HG02885 (cell line): ENCODE measurements around the gene CDH4.

Source experiments
- ATAC-seq: cut with Tn5 transposase; IDR thresholded peaks from one replicate; pipeline ENCODE4 v1.9.1; 2021; ENCODE audit warnings: mild to moderate bottlenecking; ENCODE audit not compliant: unreplicated experiment, poor library complexity

Gene CDH4

GRCh38 chr20:61869750-61870507 is 617.9 kb downstream of the CDH4 start:
- no peak for ATAC-seq

GRCh38 chr20:61871160-61871559 is 619.1 kb downstream of the CDH4 start:
- ATAC-seq = no peak

DNA sequence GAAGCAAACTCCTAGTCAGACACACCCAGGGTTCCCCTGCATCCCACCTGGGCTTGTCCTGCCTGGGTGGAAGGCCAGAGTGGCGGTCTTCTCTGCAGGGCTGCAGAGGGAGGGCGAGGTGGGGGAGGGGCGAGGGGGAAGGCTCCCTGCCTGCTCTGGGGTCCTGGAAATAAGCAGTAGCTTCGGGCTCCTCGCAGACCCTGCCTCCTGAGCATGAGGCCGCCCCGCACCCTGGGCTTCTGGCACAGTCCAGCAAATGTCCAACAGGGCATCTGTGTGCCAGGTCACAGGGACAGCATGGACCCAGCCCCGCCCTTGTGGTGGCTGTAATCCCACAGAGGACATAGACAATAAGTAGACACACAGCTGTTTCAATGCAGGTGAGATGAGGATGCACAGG is 619.9 kb downstream of the CDH4 start:
- ATAC-seq = no peak

DNA sequence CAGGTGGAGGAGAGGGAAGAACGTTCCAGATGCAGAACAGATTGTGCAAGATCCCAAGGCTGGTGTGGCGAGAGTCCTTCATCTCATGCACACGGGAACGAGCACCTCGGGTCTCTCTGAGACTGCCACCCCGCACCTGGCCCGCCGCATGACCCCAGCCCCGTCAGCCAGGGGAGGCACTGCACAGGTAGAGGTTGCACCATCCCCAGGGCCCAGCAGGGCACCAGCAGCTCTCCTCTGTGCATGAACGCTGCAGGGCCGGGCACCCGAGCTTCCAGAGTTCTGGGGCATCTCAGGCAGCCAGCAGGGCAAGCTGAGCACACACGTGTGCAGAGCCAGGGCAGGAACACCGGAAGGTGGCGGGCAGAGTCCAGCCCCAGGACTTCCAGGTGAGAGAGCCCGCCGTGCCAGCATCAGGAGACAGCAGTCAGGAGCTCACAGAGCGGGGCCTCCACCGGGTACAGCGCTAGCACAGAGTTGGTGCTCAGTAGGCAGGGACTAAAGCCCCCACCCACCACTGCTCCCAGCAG is 620.4 kb downstream of the CDH4 start:
- ATAC-seq = no peak

DNA sequence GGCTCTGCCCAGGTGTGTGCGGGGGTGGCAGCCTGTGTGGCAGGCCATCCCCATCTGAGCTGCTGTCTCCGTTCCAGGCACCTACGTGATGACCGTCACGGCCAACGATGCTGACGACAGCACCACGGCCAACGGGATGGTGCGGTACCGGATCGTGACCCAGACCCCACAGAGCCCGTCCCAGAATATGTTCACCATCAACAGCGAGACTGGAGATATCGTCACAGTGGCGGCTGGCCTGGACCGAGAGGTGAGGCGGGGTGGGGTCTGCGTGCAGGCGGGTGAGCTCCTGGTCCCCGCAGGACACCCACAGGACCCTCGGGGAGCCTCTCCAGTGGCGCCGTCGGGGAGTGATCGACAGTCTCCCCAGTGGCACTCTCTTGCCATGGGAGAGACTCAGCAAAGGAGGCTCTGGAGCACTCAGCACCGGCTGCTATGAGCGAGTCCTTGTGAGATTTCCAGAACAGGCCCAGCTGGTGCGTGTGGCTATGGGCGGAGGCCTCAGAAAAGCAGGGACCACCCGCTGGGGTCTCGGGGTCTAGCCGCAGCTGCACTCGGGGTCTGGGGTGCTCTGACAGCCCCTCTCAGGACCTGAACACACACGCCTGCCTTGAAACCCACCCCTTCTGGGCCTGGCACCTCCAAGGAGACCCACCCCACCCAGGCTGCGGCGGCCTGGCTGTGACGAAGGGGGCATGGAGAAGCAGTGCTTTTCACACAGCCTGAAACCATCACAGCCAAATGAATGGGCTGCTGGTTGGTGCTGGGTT is 621.8 kb downstream of the CDH4 start:
- no peak for ATAC-seq

- no peak for ATAC-seq
Observed at GRCh38 chr20:61874421-61875068, 622.5 kb downstream of the CDH4 start.

GRCh38 chr20:61875221-61875885 is 623.3 kb downstream of the CDH4 start:
- no peak for ATAC-seq

DNA sequence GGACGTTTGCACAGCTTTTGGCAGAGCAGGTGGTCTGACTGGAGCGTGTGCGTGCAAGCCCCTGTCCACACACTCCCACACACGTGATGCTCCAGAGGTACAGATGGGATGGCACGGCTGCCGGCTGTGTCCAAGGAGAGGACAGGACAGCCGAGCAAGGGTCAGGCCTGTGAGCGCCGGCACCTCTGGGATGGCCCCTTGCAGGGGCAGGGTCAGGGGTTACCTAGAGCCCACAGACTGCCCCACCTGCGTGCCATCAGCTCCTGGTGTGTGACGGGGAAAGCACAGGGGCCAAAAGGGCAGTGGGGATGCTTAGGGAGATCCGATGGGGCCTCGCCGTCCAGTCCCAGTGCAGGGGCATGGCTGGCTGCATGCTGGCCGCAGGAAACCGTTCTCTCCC is 623.9 kb downstream of the CDH4 start:
- no peak for ATAC-seq

DNA sequence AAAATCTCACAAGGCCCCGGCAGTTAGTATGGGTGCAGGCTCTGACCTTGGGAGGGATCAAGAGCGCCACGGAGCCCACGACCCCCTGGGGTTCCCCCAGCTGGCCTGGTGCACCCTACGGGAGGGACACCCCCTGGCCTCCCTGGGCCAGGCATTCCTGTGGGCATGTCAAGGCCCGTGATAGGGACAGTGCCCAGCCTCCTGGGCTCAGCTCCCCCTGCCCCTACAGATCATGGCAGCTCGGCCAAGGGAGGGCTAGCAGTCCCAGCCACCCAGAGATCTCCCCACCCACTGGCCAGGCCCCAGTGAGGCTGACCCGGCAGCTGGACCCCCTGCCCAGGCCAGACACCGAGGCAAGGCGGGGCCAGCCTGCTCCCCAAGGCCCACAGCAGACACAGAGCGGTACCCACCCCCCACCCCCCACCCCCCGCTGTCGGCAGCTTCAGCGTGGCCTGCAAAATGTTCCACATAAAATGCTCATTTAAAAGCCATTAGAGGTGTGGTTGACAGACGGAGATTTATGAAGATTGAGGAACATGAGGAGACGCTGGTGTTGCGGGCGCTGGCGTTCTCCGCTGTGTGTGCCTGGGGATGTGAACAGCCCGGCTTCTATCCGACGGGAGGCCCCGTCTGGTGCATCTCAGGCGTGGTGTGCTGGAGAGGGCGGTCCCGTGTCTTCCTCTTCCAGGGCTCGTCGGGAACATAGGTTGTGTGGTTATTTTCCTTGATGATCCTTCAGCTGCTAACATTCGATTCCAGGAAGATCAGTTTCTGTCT is 625.1 kb downstream of the CDH4 start:
- no peak for ATAC-seq

DNA sequence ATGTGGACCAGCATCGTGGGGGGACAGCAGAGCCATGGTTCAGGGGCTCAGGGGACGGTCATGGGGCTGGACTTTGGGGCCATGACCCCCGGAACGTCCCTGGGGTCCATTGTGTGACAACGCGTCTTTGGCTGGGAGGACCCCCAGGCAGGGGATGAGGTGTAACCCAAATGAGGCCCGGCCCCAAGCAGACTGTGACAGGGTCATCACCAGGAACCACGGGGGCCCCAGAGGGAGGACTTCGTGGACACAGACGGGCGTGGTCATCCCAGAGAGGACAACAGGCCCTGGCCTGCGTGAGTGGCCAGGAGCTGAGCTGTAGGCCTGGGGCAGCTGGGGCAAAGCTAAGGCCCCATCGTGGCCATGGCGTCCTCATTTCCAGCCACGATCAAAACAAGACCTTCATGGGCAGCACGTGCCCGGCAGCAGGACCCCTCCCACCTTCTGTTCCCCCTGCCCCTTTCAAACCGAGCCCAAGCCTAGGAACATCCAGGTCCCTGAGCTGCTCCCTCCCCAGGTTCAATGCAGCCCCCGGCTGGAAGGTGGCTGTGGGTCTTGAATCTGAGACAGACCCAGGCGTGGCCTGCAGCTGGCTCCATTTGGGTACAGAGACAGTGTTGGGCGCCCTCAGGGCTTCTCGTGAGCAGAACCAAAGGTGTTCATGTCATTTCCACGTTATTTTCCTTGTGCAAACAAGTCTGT is 625.9 kb downstream of the CDH4 start:
- ATAC-seq = no peak

- ATAC-seq = no peak
Observed at GRCh38 chr20:61878478-61879302, 626.6 kb downstream of the CDH4 start.

- ATAC-seq = no peak
Observed at GRCh38 chr20:61879303-61879620, 627.2 kb downstream of the CDH4 start.

- ATAC-seq = no peak
Observed at GRCh38 chr20:61879694-61880093, 627.6 kb downstream of the CDH4 start.

DNA sequence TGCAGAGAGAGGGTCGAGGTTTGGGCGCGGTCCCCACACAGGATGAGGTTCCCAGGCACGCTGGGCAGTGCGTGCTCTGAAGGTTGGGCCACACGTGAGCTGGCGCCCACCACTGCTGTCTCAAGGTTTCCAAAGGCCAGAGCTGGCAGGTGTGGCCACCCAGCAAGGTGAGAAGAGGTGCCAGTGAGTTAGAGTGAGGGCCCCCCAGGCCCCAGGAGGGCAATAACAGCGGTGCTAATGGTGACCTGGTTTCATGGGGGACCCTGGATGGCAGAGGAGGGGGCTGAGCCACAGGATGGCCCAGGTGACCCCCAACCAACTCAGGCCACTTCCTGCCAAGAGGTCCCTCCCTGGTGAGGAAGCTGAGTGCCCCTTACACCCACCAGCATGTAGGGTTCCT is 628.6 kb downstream of the CDH4 start:
- no peak for ATAC-seq

GRCh38 chr20:61881416-61881815 is 629.4 kb downstream of the CDH4 start:
- no peak for ATAC-seq

DNA sequence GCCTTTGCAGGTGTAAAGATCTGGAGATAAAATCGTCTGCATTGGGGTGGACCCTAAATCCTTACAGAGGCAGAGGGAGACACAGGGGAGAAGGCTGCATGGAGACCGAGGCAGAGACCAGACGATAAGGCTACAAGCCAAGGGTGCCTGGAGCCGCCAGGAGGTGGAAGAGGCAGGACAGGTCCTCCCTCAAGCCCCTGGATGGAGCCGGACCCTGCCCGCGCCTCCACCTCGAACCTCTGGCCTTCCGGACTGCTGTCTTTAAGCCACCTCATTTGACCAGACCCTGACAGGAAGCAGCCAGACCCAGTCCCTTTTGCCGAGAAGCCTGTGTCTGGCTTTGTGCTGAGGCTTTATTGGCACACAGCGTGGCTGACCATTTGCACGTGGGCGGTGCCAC is 629.8 kb downstream of the CDH4 start:
- no peak for ATAC-seq

DNA sequence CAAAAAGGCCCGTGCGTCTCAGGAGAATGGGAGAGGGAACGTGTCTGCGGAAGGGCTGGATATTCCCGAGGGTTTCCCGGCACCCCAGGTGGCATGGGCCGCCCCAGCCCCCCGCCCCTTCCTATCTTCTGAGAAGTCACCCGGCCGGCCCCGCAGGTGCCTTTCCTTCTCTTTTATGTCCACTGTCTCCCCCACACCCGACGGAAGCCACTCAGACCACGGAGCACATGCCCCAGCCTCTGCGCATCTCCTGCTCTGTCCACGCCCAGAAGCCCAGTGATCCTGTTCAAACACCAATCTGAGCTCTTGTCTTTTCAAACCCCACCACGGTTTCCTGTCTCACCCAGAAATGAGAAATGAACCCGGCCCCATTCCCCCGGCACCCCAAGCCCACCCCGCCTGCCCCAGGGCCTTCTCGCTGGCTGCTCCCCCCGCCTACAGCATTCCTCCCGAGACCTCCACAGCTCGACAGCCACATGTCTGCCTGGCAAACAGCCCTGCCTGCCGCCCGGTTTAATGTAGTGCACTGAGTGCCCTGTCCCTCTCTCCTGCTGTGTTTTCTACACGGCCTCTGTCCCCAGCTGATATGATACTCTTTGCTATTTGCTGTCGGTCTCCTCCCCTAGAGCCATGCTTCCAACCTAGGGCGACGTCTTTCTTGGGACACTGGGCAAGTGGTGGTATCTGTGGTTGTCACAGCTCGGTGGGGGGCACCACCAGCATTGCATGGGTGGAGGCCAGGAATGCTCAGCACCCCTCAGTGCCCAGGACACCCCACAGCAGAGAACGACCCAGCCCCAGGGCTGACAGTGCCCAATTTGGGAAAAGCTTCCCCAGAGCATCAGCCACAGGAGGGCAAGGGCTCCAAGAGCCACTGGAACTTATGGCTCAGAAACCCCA is 630.9 kb downstream of the CDH4 start:
- ATAC-seq = no peak
